PC-9 (cell line): ENCODE results near the gene CDH10.

Experiments
- CTCF ChIP-seq: fragments of 200-600 bp; sonication (generic); conservative IDR thresholded peaks from 2 replicates; pipeline ENCODE4 v1.6.1; 2017; ENCODE audit warnings: mixed run types, antibody characterized with exemption, mild to moderate bottlenecking, moderate library complexity
- EZH2 ChIP-seq: fragments of 200-600 bp; sonication (generic); IDR thresholded peaks from 2 replicates; pipeline ENCODE4 v1.8.0; 2017; ENCODE audit warnings: antibody characterized with exemption, low read depth

- TF ChIP-seq CTCF, result no peak
- no peak for TF ChIP-seq EZH2
Measured at GRCh38 chr5:24475101-24475500, 169.7 kb downstream of the CDH10 start.
